ENCODE results near the gene DRD5. TPM values are rescaled to one million over a fixed set of nuclear protein-coding genes. Genes with fewer than 3 reads are reported as not detected.

DRD5 gene
- total and polyA plus RNA-seq, 9 of the 15 experiments (the other 6 are each of a cell fraction or from before 2014, with no cell fraction given): not detected

DNA sequence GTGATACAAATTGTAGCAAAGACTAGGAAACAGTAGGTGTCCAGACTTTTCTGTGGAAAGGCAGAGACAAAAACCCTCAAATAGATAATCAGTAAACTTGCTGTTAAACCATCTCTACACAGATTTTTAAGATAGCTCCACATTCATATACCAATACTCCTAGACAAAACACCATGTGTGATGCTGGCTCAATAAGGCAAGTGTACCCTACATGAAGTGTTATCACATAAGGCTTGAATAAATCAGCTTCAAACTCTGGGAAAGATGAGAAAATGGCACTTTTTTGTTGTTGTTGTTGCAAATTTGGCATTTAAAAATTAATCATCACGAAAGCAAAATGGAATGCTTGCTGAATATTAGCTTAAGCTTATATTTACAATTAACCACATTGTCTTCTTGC is 45.1 kb downstream of the DRD5 start (continued):
- TF ChIP-seq ZNF75A (CRISPR knock-in tag; IDR thresholded peaks at IDR 0.05) (no peak), TCF7 (IDR thresholded peaks at IDR 0.05; ENCODE audit: borderline replicate concordance) (no peak), KDM4B (IDR thresholded peaks at IDR 0.05; ENCODE audit: borderline replicate concordance in 2 of 2, low read depth in 1 of 2) (no peak)

DNA sequence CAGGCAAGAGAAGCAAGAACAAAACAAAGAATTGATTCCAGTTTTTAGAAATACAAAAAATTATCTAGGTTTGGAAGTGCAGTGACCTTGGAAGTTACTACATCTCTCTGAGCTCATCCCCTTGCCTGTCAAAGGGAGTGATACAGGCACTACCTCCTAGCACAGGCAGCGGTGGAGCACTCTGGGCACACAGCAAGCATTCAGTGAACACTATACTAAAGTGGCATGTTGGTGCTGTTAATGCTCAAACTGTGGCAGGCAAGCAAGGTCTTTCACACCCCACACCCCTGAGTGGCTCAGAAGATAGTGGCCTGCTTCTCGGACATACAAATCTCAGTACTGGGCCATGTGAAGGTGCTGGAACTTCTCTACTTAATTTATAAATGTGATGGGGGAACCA is 51.2 kb downstream of the DRD5 start:
- TF ChIP-seq GATAD2A (IDR thresholded peaks at IDR 0.05): no peak
- TF ChIP-seq ZNF232 (CRISPR knock-in tag; IDR thresholded peaks at IDR 0.05): no peak
- no peak for TF ChIP-seq POLR3A (IDR thresholded peaks at IDR 0.05; ENCODE audit: borderline replicate concordance, extremely low read depth, insufficient read depth, insufficient read length)
- no peak for TF ChIP-seq ZNF24 (IDR thresholded peaks at IDR 0.05)
- TF ChIP-seq ZNF639 (CRISPR knock-in tag; conservative IDR thresholded peaks at IDR 0.05 in 1 of 2, IDR thresholded peaks at IDR 0.05 in 1 of 2): no peak
- TF ChIP-seq ZNF644 (tag; IDR thresholded peaks at IDR 0.05; ENCODE audit: low read depth): no peak
- TF ChIP-seq DPF2 (IDR thresholded peaks at IDR 0.05): no peak
- TF ChIP-seq, protein P1, sequence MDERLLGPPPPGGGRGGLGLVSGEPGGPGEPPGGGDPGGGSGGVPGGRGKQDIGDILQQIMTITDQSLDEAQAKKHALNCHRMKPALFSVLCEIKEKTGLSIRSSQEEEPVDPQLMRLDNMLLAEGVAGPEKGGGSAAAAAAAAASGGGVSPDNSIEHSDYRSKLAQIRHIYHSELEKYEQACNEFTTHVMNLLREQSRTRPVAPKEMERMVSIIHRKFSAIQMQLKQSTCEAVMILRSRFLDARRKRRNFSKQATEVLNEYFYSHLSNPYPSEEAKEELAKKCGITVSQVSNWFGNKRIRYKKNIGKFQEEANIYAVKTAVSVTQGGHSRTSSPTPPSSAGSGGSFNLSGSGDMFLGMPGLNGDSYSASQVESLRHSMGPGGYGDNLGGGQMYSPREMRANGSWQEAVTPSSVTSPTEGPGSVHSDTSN (CRISPR knock-in tag; IDR thresholded peaks at IDR 0.05; ENCODE audit: low read depth): no peak
- TF ChIP-seq, protein P1 (tag; conservative IDR thresholded peaks at IDR 0.05; ENCODE audit: low read depth): no peak
- no peak for TF ChIP-seq YY1 (IDR thresholded peaks at IDR 0.05; ENCODE audit: borderline replicate concordance in 1 of 3, control insufficient read depth in 1 of 3, extremely low read depth in 1 of 3, insufficient read depth in 3 of 3, insufficient read length in 1 of 3, insufficient replicate concordance in 2 of 3, low read depth in 1 of 3, low read length in 2 of 3)
- TF ChIP-seq HES1 (IDR thresholded peaks at IDR 0.05; ENCODE audit: low read depth): no peak
- TF ChIP-seq SMARCA4 (IDR thresholded peaks at IDR 0.05): no peak
- no TSS peak for BruUV-seq (replicated peaks)
- no peaks in the 10 kb centered on the region for H3K36me3 ChIP-seq (ENCODE audit: control insufficient read depth, insufficient read depth, low read length)
- WGBS (ENCODE audit: insufficient coverage, low coverage, missing lambda C conversion rate): 0% methylated on average over 2 of the region's 2 CpGs
- H3K9me1 ChIP-seq (ENCODE audit: control insufficient read depth, insufficient read depth, low read length): no peaks in the 10 kb centered on the region
- H3K9ac ChIP-seq (ENCODE audit: insufficient read depth in 1 of 2, low read depth in 2 of 2, low read length in 2 of 2): no peak overlapping the region
- H3K27me3 ChIP-seq (ENCODE audit: control insufficient read depth in 2 of 2, insufficient read depth in 2 of 2, low read length in 2 of 2): no peaks in the 10 kb centered on the region; a peak in 2 of 5 replicates
- in situ Hi-C loops (cut with MboI) (no loop called here), intact Hi-C loops (cut with micrococcal nuclease) (no loop called here)
- ChIA-PET CTCF (ENCODE audit: low intra/inter-chr PET ratio) (no interaction called here), POLR2A (interaction anchor here (1.1 kb wide), 1 partner anchor 62 kb away, joined by 5 read pairs; no protein-coding TSS in a partner anchor)
- ATAC-seq: no peak
- no peaks in the 10 kb centered on the region for H4K20me1 ChIP-seq (replicated peaks; ENCODE audit: control insufficient read depth, insufficient read depth, low read length)
- H2AFZ ChIP-seq (ENCODE audit: low read depth, low read length): no peak overlapping the region
- no peak overlapping the region for H3K4me3 ChIP-seq
- H3K27ac ChIP-seq (ENCODE audit: extremely low read depth, low read depth, low read length): no peak overlapping the region
- H3K79me2 ChIP-seq (ENCODE audit: control insufficient read depth, insufficient read depth, low read length): no peaks in the 10 kb centered on the region
- no peak for FAIRE-seq
- no peaks in the 10 kb centered on the region for H3K9me3 ChIP-seq (replicated peaks; ENCODE audit: control insufficient read depth, insufficient read depth, low read depth, low read length)
- DNase-seq (ENCODE audit: extremely low read depth in 1 of 4, low spot score in 3 of 4): no peak
- H3K4me2 ChIP-seq (ENCODE audit: insufficient read depth, low read length): no peak overlapping the region
- no peaks in the 10 kb centered on the region for H3K4me1 ChIP-seq (replicated peaks in 1 of 2; ENCODE audit: control insufficient read depth in 2 of 2, insufficient read depth in 2 of 2, low read length in 2 of 2)
